NCI-H748 (cell line): ENCODE data around the gene FGA.

Experiments
- DNase-seq: peaks from one replicate; lab custom pipeline; 2025; ENCODE audit not compliant: unreplicated experiment; lab: John Stamatoyannopoulos, UW

The FGA gene

GRCh38 chr4:154590329-154591006, at the start of gene FGA:
FGA (minus strand) TSS chr4:154590742; CDS start chr4:154590687, 55 bp downstream.
- DNase-seq, result no peak

DNA sequence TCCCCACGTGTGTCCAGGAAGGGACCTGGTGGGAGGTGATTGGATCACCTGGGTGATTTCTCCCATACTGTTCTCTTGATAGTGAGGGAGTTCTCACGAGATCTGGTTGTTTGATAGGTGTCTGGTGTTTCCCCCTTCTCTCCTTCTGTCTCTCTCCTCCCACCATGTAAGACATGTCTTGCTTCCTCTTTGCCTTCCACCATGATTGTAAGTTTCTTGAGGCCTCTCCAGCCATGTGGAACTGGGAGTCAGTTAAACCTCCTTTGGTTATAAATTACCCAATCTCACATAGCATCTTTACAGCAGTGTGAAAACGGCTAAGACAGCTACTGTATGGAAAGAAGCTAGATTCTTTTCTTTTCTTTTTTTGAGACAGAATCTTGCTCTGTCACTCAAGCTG, 43.5 kb upstream of the FGA start:
- DNase-seq, result no peak

GRCh38 chr4:154631828-154632227, 41.3 kb upstream of the FGA start:
- no peak for DNase-seq

DNA sequence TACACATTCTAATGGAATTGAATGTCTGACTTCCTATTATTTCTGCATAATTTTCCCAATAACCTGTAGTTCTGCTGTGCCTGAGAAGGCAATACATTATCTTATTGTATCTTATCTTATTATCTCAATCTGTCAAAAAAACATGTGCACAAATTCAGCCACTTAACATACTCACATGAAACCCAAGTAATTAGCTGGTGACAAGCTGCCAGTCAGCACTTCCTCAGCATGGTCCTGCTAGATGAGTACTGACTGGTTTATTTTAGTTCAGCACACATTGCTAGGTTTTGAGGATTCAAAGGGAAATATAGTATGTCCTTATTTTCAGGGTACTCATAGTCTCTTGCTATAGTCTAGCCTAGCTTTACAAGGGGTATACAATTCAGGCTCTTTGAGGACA, 39.8 kb upstream of the FGA start:
- DNase-seq, result no peak

DNA sequence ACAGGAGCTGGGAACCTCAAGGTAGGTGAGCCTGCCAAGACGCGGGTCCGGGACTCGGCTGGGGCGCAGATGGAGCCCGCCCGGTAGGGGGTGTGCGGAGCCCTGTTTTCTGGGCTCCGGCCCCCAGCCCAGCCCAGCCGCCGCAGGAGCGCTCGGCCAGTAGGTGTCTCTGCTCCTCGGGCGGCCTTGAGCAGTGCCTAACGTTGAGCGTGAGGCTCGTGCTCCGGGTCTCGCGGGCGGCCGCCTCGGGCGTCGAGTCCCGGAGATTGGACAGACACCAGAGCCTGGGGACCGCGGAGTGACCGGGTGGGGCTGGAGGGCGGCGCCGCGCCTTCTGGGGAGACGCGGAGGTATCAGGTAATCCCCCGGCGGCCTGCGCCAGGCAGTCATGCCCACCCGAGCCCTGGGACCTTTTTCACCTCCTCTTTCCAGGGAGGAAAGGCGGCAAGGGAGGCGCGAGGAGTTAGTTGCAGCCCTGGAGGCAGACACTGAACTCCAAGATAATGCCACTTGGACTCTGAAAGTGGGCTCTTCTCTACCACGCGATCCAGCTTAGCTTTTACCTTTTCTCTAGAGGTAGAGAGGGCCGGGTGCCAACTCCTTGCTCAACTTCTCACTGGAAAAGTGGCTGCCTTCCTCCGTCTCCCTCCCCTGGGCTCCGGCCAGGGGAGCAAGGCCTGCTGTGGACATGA, 36.4 kb upstream of the FGA start:
- peak; percentile 41 for DNase-seq

DNA sequence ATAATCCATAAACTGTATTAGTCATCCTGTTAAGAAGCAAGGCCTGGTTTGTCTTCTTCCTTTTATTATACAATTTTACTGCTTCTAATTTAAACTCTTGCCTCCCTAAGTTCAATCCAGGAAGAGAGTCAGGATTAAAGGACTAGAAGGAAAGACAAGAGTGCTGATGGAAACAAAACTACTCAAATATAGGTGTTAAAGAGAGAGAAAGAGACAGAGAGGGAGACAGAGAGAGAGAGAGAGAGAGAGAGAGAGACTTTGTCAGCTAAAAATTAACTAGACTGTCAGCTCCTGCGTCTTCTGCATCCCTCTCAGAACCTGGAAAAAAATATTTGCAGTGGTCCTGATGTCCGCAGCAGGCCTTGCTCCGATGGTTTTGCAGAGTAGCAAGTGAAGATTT, 35.4 kb upstream of the FGA start:
- DNase-seq, result no peak

- no peak for DNase-seq
Measured at GRCh38 chr4:154623995-154624394, 33.5 kb upstream of the FGA start.

DNA sequence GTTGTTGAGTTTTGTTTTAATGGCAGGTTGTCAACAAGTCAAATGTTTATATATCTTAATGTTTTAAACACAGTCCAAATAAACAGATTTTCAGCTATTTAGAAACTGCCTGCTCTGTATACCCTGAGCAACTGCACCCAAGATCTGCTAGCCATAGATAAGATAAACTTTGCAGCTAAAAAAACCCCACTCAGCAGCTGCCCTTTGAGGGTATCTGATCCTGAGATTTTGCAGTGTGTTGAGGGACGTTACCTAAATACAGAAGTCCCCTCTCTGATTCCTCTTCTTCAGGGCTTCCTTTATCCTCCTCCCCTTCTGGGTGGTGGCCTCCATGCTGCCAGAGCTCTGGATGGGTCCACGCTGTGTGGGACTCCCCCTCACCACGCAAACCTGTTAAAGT, 32.9 kb upstream of the FGA start:
- DNase-seq, result no peak

GRCh38 chr4:154622598-154622997, 32.1 kb upstream of the FGA start:
- DNase-seq, result peak; percentile 33

- no peak for DNase-seq
Measured at GRCh38 chr4:154620111-154620510, 29.6 kb upstream of the FGA start.

- peak; percentile 31 for DNase-seq
Measured at GRCh38 chr4:154618708-154619315, 28.3 kb upstream of the FGA start.

DNA sequence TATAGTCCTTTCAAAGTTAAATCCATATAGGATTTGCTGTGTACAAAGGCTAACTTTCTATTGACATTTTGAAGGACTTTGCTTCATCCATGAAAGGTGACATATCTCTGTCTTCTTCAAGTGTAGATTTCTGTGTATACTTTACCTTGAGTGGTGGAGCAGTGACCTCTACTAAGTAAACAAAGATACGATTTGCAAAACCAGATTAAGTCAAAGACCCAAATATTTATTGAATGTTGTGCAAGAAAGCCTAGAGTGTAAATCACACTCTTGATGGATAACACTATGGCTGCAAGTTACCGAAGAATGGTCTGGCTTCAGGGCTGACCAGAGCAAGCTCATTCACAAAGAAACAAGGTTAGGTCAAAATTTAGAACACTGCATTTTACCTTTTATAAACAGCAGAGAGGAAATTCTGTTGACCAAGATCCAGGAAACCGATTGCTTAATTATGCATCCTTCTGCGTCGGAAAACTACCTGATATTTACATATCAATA, 27.3 kb upstream of the FGA start:
- DNase-seq, result no peak

DNA sequence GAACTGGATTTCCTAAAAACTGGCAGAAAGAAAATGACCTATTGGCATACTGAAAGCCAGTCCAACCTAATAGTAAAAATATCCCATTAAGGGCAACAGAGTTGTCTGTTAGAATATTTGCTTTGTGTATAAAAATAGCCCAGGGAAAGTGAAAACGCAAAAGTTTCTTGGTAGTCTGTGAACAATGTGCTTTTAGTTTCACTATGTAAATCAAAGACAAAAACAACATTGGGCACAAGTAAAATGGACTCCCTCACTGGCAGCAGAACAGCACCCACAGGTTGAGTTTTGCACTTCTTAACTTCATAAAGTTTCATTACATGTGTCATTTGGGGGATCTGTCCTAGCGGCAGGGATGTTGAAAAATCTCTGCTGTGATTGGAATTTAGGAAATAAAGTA, 26.2 kb upstream of the FGA start:
- no peak for DNase-seq

- DNase-seq, result no peak
Measured at GRCh38 chr4:154616287-154616686, 25.7 kb upstream of the FGA start.

DNA sequence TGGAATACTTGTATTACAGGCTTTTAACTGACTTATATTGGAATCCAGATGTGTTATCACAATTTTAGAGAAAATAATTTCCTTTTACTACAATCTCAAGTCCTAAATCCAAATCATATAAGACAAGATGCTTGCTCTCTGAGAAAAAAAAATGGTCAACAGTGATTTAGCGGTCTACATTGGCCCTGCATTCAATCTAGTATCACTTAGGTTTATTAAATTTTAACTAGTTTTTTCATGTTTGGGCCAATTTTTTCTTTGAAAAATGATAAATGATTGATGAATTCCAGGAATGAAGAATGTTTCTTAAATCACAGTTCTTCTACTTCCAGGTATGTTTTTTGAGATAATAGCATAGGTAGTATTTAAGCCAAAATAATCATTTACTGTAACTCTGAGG, 24.7 kb upstream of the FGA start:
- no peak for DNase-seq

DNA sequence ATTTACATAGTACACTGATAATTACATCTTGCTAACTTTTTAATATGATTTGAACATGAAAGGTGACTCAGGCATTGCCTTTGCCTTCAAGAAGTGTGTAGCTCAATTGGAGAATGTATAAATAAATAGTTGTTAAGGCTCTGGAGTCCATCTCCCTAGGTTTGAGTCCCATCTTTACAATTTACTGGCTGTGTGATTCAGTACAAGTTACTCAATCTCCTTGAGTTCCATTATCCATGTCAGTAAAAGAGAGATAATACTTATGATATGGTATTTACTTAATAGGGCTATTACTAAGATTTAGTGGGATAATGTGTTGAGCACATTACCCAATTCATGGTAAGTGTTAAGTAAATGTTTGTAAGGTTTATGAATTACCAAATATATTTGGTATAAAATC, 23.8 kb upstream of the FGA start:
- DNase-seq, result no peak

- no peak for DNase-seq
Measured at GRCh38 chr4:154612472-154613414, 22.2 kb upstream of the FGA start, which contains the start of gene FGG. FGG (minus strand) TSS chr4:154612656; CDS start chr4:154612609, 47 bp downstream.

- DNase-seq, result no peak
Measured at GRCh38 chr4:154611833-154612232, 21.3 kb upstream of the FGA start.

- no peak for DNase-seq
Measured at GRCh38 chr4:154610582-154610981, 20.0 kb upstream of the FGA start.

DNA sequence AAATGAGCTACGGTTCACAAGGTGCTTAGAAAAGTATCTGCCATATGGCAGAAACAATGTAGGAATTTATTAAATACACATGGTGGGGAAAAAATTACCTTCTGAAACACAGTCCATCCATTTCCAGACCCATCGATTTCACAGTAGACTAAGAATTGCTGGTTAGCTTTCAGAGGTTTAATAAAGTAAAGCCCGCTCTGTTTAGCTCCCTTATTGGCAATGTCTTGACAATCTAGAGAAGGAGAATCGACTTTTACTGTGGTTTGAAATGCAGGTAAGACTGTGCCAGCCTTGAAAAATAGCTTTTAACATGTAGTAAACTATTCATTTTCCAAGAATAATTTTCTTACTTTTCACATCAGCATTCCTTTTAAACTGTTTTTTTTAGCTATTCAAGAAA, 19.0 kb upstream of the FGA start:
- no peak for DNase-seq
